ENCODE results near the gene BRMS1.

- TF ChIP-seq EZH2 (IDR thresholded peaks at IDR 0.05) (no peak), EZH2phosphoT487 (IDR thresholded peaks at IDR 0.05) (no peak)
Observed at GRCh38 chr11:66336234-66337102, 8.4 kb downstream of the BRMS1 start, which contains the start of gene RIN1.
